H1 (cell line): ENCODE measurements around the gene GNAL. TPM values are rescaled to one million over a fixed set of nuclear protein-coding genes. Genes with fewer than 3 reads are reported as not detected.

Experiments used
- E2F6 ChIP-seq: IDR thresholded peaks from 2 replicates; pipeline ENCODE4 v1.6.1; 2012; ENCODE audit warnings: inconsistent platforms
- HDAC6 ChIP-seq: IDR thresholded peaks from one replicate; pipeline ENCODE4 v1.7.1; 2012; ENCODE audit warnings: low read depth, mild to moderate bottlenecking, inconsistent platforms, low read length, moderate library complexity
- polyA plus RNA-seq, 7 experiments: library from polyadenylated mRNA; depleted of rRNA in 3 of 7; stranded (reverse) in 5 of 7; unstranded in 2 of 7; fragments of >200 nt in 5 of 7; fragments of 200-250 nt in 2 of 7; gene quantifications; 1 replicate in 5 of 7; 2 replicates in 1 of 7; 4 replicates in 1 of 7; pipeline versions ENCODE4 v1.2.1 to v1.2.3, GENCODE V29; 2011 to 2013; ENCODE audit warnings: missing spikeins in 2 of 7, mixed read lengths in 2 of 7
- total RNA-seq: library from RNA; stranded (reverse); fragmentation: NEBNext Ultra II Directional; extraction: Animal tissue kit (Norgen Biotek cat#: 25700); gene quantifications from 2 replicates; pipeline ENCODE4 v1.2.1, GENCODE V29; 2021

The GNAL gene
- total and polyA plus RNA-seq, 2 of the 8 experiments (the other 6 are each of a cell fraction or from before 2014, with no cell fraction given), result 13.2 to 18.3 TPM

- TF ChIP-seq HDAC6, result no peak
- TF ChIP-seq E2F6, result no peak
Observed at GRCh38 chr18:11925800-11926481, 236.9 kb downstream of the GNAL start (continued).
